Fibroblast of the conjunctiva (primary cell): ENCODE measurements around the gene CPVL.
A peak's percentile ranks its signal among the peaks of the same experiment; 100 is the strongest.
"Not testable (repeated sequence)": the region's sequence is repeated elsewhere in the genome, so short reads cannot be mapped to it uniquely, and the experiment has no call there.

ENCODE experiments used
- DNase-seq: peaks from one replicate; pipeline ENCODE4 v3.0.0-alpha.2; 2010; ENCODE audit warnings: low read depth

The CPVL gene

DNA sequence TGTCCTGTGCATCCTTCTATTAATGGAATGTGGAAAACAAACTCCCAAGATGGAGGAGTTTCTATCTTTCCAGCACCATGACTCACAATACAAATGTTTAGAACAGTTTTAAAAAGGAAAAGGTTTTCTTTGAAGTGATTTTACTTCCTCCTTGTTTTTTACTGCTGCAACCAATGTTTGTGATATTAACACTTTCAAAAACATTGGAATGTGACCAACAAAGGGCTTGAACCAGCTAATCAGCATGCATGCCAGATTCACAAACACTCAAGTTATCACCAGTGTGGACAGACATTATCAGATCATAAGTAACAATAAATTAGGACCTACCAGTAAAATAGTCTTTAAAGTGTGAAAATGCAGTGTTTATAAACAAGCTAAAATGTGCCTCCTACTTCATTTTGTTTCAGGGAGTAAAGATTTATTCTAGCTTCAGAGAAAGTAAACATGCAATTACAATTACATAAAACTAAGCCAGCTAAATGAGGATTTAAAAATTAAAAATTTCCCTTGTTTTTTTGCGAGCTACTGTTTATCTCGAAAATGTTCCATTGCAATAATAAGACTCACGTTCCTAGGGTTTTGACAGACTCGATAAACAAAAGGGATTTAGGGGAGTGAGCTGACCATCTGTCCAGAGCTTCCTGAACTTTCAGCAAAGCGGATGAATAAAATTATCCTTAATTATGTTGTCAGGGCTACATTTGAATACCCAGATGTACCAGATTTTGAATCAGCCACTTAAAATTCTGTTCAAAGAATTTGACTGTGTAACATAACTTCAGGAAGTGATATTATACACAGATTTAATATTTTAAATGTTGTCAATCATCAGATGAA lies 29.8 kb downstream of the CPVL start:
- no peak for DNase-seq

DNA sequence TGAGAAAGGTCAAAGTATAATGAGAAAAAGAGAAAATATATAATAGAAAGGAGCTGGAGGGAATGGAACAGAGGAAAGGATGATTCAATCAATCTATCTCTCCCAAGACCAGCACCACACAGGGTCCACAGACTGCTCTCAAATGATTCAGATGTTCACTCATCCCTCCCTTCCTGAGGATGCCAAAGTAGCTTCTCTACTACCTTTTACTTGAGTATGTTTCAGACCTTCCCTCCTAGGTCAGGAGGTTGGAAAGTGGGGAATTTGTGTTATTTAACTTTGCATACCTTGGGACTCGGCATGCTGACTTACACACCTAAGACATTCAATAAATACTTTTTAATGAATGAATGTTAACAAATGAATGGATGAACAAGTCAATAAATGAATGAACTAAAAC lies 30.6 kb downstream of the CPVL start:
- no peak for DNase-seq

DNA sequence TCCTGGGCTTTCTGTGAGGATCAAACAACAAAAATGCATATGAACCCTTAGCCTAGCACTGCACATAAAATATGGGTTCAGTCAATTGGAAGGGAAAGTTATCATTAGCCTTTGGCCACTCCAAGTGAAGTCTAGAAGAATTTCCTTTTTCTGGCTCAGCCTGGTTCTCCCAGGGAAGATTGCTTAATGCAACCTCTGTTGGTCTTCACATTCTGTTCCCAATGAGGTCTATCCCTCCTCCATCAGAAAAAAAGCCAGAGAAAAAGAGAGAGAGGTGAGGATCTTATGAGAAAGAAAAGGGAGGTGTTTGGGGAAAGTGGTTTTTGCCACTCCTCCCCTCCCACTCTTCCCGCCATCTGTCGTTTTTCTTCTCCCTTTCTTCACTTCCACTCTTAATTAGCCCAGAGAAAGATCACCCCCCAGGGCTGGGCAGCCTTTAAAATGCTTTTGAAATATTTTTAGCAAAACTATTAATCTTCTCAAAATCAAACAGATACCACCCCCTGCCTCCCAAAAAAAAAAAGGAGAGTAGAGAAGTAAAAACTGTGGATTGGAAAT lies 31.1 kb downstream of the CPVL start:
- no peak for DNase-seq

DNA sequence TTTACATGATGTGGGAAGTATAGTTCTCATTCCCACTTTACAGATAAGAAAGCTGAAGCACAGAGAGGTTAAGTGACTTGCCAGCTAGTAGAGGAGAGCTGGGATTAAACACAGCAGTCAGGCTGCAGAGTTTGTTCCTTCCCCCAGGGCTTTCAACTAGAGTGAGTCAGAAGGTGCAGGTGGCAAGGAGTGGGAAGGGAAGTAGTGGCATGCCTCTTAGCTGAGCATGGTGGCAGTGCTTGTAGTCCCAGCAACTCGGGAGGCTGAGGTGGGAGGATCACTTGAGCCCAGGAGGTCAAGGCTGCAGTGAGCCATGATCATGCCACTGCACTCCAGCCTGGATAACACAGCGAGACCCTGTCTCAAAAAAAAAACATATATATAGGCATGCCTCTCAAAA lies 32.1 kb downstream of the CPVL start:
- DNase-seq: not testable (repeated sequence)

DNA sequence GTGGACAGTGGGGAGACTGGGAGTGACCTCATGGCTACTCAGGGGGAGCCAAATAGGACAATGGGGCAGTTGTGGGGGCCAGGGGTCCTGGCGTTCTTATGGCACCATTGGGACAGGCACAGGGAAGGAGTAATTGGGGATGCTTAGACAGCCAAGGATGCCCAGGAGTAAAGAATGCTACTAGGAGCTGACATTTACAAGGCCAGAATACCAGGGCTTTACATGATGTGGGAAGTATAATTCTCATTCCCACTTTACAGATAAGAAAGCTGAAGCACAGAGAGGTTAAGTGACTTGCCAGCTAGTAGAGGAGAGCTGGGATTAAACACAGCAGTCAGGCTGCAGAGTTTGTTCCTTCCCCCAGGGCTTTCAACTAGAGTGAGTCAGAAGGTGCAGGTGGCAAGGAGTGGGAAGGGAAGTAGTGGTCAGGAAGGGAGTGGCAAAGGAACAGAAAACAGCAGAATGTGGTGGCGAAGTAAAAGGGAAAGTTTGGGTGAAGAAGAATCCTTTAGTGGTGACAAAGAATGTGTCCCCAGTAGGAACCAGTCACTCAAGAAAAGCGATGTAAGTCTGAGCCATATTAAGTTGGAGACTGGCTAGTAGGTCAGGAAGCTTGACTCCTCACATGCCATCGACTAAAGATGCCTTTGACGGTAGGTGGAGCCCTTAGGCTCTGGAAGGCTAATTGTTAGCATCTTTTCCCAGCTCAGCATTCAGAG lies 32.8 kb downstream of the CPVL start:
- DNase-seq: no peak

DNA sequence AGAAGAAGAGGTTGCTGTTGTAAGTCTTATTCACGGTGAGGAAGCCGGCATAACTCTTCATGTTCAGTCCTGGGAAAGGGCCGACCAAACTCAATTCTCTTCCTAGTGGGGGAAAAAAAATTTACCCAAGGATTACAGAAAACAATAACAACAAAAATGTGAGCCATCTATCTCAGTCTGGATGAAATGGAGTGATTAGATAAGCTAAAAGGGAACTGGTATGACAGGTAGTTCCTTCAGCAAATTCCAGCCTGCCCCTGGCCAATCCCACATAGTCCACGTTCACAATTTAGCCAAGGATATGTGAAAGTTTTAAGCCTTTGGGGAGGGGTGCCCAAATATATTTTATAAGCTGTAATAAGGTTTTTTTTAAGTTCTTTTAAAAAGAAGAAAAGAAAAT lies 33.6 kb downstream of the CPVL start:
- DNase-seq: no peak

DNA sequence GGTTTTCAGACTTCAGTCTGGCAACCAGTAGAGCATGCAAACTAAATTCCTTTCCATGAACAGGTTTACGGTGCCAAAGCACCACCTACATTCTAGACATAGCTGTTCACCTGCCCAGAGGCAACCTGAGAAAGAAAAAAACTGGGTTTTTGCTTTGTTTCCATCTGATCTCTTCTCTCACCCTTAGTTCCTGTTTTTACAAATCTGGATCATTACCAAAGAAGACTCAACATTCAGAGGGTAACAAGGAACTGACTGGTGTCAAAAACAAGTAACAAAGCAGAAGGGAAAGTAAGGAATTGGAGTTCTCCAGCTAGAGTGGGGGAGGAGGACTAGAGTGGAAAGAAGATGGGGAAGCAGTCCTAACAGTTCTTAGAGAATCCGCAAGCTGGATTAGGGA lies 36.4 kb downstream of the CPVL start:
- no peak for DNase-seq

DNA sequence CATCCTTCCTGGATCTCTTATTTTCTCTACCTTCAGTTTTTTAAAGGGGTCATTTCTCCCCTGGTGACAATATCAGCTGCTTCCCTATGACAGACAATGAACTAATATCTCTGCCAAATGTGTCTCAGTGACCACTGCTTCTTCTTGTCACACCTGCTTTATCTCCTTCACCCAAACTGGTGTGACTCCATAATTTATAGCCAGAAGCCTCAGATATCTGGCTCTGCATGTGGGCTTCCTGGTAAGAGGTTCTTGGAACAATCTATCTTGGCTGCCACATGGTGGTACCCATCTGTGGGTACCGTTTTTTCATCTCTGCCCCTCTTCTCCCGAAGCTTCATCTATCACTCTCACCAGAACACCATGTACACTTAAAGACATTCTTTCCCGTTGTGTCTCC lies 37.0 kb downstream of the CPVL start:
- DNase-seq: no peak

DNA sequence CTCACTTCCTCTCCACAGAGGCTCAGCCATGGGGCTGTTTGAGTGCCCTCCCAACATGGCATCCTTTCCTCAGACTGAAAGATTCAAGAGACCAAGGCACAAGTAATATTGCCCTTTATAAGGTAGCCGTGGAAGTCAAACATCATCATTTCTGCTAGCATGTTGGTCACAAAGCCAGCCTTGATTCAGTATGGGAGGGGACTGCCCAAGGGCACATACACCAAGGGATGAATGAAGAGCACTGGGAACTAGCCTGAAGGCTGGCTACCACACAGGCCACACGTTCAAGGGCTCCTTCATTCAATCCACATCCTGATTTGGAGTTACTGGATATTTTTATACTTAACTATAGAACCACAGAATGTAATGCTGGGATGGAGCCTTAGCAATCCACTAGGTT lies 39.3 kb downstream of the CPVL start:
- DNase-seq: no peak

DNA sequence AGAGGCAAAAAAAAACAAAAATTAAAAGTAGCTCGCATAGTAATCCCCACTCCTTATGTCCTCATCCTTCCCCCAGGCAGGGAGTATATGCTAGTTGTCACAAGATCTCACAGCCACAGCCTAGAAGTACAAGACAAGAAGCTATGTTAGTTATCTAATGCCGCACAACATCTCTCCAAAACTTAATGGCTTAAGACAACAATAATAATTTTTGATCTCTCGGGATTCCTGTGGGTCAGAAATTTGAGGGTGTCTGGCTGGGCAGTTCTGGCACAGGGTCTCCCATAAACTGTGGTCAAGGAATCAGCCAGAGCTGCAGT lies 39.7 kb downstream of the CPVL start:
- DNase-seq: no peak

DNA sequence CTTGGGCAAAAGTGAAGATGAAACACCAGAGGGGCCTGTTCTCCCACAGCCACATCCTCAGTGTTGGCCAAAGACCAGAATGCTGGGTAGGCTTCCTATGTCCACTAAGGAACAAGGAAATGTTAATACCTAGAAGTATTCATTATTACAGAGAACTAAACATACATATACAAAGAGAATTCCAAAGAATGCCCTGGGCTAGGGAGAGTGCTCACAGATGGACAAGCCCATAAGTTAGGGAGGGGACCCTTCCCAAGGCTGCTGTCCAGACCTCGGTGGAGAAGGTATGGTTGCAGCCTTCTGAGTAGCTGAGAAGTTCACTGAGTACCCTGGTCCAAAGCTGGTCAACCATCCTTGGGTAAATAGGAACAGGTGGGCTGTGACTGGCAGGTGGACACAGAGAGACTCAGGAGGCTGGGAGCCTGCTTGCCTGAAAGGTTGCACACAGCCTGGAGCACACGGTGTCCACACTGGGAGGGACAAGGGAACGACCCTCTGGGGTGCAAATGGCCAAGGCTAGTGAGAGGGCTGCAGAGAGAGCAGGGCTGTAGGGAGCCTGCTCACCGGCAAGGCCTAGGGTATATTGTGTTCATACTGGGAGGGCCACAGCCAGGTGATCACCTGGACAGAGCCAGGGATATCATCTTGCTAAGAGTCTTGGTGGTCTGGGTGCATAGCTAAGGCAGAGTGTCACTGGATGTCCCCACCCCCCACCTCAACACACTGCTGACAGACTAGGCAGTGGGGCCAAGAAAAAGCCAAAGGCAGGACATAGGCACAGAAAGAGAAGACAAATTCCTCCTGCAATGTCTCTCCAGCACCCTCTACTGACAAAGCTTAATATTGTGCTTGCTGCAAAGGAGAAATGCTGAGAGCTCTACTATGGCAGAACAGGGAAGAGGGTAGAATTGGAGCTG lies 40.3 kb downstream of the CPVL start:
- peak; percentile 61 for DNase-seq

DNA sequence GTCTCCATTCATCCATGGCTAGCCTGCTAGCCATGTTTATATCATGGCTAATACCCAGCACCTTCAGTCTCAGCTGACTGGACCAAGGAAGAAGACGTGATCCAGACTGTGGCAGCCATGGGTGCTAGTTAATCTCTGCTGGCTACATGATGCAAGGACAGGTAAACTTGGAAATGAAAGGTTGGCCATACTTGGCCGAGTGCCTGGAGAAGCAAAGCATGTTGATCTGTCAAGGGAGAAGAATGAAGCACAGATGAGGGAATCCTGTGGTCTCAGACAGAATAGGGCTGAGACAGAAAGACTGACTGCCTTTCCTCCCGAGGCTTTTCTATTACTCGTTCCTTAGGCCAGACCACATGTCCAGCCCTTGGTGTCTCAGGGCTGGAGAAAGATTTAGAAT lies 41.1 kb downstream of the CPVL start:
- no peak for DNase-seq

DNA sequence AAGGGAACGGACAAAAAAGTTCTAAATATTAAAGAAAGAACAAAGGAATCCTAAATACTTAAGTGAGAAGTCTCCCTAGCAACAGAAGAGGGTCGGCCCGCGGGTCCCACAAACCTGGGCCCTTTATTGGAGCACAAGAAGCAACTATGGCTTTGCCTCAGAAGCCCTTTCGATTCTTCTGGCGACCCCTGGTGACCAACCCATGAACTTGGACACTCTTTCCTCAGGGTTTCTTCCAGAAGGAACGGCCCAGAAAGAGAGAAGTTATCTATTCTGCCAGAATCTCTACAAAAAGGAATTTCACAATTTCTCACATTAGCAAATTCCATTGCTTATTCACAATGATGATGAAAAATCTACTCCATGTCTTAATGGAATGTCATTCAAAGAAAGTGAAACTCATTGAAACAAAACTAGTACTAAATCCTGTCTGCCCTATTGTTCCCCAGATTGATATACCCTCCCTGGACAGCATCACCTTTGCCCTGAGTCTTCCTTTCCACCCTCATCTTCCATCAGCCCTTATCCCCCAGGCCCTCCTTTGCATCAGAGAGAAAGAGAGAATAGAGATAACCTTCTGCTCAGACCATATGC lies 43.7 kb downstream of the CPVL start:
- peak; percentile 72 for DNase-seq

DNA sequence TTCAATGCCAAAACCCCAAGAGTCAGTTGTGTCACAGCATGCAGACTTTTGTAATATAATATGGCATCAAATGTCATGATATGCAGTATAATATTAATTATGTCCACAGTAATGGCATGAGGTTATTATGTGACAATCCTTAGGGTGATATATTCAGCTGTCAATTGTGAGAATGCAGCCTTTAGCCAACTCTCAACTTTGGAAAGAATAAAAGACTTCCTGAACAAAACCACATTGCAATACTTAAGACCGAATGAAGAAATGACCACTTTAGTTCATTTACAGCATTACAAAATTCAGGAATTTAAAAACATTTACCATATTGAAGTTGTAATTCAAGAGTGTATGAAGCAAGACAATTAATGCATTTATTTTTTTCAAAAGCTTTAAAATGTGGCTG lies 45.4 kb downstream of the CPVL start:
- DNase-seq: no peak

DNA sequence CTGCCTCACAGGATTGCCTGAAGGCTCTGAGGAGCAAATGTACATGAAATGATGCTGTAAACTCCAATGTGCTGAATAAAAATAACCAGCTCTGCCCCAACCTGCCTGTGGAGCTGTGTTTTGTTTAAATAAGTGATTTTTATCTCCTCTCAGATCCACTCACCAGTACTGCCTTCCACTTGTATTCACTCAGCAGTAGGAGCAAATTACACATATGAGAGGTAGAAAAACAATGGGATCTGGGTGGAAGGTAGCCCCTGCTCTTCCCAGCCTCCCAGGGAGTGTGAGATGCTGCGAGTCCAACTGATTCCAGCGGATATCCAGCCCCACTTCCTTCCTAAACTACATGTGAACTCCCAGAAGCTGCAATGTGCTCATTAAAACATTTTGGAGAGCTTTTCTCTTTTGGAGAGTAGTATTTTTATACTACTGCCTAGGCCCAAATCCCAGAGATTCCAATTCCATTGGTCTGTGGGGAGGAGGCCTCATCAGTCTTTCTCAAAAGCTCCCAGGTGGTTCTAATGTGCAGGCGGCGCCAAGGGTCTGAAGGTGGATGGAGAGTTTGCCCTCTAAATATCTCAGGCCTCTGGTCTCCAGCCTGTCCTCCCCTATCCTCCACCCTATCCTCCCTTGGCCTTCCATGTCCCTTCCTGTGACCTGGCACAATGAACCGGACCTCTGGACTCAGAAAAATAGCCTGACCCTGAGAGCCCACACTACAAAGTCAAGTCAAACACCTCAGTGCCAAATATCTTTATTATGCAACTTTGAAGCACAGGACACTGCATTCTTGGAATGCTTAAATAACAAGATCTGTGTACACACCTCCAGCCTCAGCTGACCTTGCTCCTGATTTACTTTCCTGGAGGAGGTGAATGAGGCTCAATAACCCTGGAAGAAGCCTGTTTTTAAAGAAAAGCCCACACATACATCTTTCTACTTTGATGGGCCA lies 46.2 kb downstream of the CPVL start:
- DNase-seq: no peak

DNA sequence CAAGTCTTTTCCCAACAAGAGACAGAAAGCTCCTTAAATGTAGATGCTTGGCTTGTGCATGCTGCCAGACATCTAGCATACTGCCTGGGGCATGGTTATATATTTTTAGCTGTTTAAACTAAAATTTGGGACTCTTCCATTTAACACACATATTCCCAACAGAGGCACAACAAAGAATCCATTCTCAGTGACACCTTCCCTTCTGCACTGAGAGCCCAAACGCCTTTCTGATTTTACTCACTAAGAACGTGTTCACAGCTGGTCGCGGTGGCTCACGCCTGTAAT lies 49.9 kb downstream of the CPVL start:
- no peak for DNase-seq

DNA sequence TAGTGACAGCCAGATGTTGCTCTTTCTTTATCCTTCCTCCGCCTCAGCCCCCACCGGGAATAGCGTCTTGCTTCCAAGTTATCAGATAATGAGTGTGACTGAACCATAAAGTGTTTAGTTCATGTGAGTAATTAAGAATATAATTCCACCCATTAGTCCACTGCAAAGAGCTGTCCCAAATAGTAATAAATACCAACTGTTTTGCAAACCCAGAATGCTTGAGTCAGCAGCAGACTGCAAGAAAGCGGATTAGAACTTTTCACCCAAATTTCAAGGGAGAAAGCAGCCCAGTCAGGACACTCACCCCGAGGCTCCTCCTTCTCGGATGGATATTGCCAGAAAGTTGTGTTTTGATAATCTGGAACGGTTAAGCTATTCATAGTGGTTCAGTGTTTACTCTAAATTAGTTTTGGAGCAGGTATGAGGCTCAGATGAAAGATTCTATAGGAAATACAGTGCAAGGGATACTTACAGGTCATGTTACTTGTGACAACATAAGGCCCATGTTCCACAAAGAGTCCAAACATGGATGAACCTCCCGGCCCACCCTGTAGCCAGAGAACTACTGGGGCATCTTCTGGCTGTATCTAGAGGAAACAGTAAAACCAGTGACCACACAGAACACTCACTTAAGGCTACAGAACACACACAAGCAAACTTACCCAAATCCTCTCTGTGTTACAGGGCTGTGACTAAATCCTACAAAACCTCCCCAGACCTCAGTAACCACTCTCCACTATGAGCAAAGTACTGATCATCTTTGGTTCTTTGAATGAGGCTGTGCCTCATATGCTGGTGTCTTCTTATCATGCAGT lies 50.5 kb downstream of the CPVL start:
- DNase-seq: peak; percentile 40

DNA sequence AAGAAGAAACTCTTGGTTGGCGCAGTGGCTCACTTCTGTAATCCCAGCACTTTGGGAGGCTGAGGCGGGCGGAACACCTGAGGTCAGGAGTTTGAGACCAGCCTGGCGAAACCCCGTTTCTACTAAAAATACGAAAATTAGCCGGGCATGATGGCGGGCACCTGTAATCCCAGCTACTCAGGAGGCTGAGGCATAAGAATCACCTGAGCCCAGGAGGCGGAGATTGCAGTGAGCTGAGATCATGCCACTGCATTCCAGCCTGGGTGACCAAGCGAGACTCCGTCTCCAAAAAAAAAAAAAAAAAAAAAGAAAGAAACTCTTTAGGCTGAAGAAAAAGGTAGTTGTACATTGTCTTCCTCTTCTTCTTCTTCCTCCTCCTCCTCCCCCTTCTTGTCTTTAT lies 53.2 kb downstream of the CPVL start:
- DNase-seq: not testable (repeated sequence)

DNA sequence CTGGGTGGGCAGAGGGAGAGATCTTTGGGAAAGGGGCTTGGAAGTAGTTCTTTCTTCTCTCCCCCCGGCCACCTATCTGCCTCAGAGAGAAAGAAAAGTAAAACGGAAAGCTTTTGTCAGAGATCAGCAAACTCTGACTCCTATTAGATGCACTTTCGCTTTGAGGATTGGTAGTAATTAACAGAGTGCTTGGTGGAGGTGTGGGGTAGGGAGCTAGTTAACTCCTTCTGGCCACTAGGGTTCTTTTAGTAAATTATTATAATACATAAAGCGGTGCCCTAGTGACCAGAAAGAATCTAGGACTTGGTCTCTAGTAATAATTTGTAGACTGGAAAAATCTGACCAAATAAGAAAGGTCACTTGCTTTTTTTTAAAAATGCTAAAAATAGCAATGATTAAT lies 54.6 kb downstream of the CPVL start:
- DNase-seq: no peak
